Transverse colon (tissue), 4 donors: ENCODE results near the gene CARD19. TPM values are rescaled to one million over a fixed set of nuclear protein-coding genes. Genes with fewer than 3 reads are reported as not detected.
A peak's percentile ranks its signal among the peaks of the same experiment; 100 is the strongest.

Experiments used
- DNase-seq: peaks from one replicate; pipeline ENCODE4 v3.0.0-alpha.2; 2019
- H3K27ac ChIP-seq, 4 donors: fragments of 200-600 bp; sonication (generic); 2 replicates each; pipeline ENCODE4 v1.5.1; 2016 to 2018; ENCODE audit warnings: inconsistent platforms in 4 of 4
- H3K27me3 ChIP-seq: fragments of 200-600 bp; sonication (generic); 2 replicates; pipeline ENCODE4 v1.5.1; 2017; ENCODE audit warnings: inconsistent platforms
- H3K36me3 ChIP-seq, 4 donors: fragments of 200-600 bp; sonication (generic); 2 replicates each; pipeline ENCODE4 v1.5.1; 2017 to 2019; ENCODE audit warnings: inconsistent platforms in 4 of 4
- H3K4me1 ChIP-seq, 4 donors: fragments of 200-600 bp; sonication (generic); 2 replicates each; pipeline ENCODE4 v1.5.1; 2017 to 2020; ENCODE audit warnings: inconsistent platforms in 4 of 4
- H3K4me3 ChIP-seq, 4 donors: fragments of 200-600 bp; sonication (generic); 1 replicate in 1 of 4; 2 replicates in 3 of 4; pipeline versions ENCODE4 v1.5.1 to v1.6.1; 2017 to 2019; ENCODE audit warnings: inconsistent platforms in 4 of 4
- H3K9me3 ChIP-seq, 2 donors: fragments of 200-600 bp; sonication (generic); 2 replicates each; pipeline ENCODE4 v1.5.1; 2017 to 2019; ENCODE audit warnings: inconsistent platforms in 2 of 2
- EP300 ChIP-seq: sonication (generic); formaldehyde crosslinking; IDR thresholded peaks from one replicate; pipeline ENCODE4 v1.6.1; 2017; ENCODE audit warnings: antibody characterized with exemption, low read depth
- POLR2A ChIP-seq: fragments of 450-650 bp; IDR thresholded peaks from one replicate; pipeline ENCODE4 v1.6.1; 2016; ENCODE audit warnings: antibody characterized with exemption, mild to moderate bottlenecking, moderate library complexity
- POLR2AphosphoS5 ChIP-seq, 3 donors: sonication (generic); formaldehyde crosslinking; IDR thresholded peaks; one replicate each; pipeline ENCODE4 v1.6.1; 2016; ENCODE audit warnings: antibody characterized with exemption in 3 of 3
- WGBS, 2 donors: methylation state at CpG; one replicate each; pipeline ENCODE4 v1.1.5; 2018; ENCODE audit warnings: low coverage in 1 of 2; 5-methylcytosine and 5-hydroxymethylcytosine counted together
- in situ Hi-C, 4 donors: fragments of 200-750 bp; cut with MboI; loops; one replicate each; pipeline versions ENCODE4 v1.15.0 to v1.15.1; 2017; ENCODE audit warnings: low sequenced_read_pairs in 3 of 4, low pct_ligation_motif_present in 1 of 4, low pct_unique_long_range_greater_than_20kb in 1 of 4
- intact Hi-C: fragments of 100-400 bp; cut with DNase I; formaldehyde crosslinking; loops from one replicate; pipeline ENCODE4 v1.15.1; 2023; ENCODE audit warnings: low total_unique reads
- total RNA-seq, 4 donors: library from RNA; depleted of rRNA; stranded (reverse); fragments of >200 nt; gene quantifications; one replicate each; pipeline ENCODE4 v1.1.0, GENCODE V29; 2016
- TF ChIP-seq, protein P1 (sequence below), 5 experiments: fragments of 200-600 bp in 3 of 5; fragments of 450-650 bp in 2 of 5; sonication (generic) in 3 of 5; IDR thresholded peaks; 1 replicate in 2 of 5; 2 replicates in 3 of 5; pipeline ENCODE4 v1.5.1; 2016 to 2017; ENCODE audit warnings: antibody characterized with exemption in 5 of 5, inconsistent platforms in 3 of 5, mild to moderate bottlenecking in 2 of 5, moderate library complexity in 1 of 5

The CARD19 gene
- total RNA-seq, 4 donors from 2014 or later, result 16.3 to 105 (median 88.2) TPM

DNA sequence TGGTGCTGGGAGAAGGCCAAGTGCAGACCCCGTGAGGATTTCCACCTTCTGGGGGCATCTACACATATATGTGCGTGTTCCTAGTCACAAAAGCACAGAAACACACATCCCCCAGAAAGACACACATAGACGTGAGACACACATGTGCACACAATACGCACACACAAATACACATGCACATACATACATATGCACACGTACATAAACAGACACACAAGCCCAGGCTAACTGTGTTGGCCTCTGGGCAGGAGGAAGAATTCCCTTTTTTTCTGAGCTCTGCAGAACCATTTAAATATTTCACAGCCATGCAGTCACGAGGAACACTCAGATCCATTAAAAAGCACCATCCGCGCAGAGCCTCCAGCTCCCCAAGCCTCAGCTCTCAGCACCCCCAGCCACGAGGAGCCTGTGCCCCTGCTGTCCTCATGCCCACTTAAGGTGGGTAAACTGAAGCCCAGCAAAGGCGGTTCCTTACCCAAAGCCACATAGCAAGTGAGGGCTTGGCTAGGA is 32.8 kb downstream of the CARD19 start:
- TF ChIP-seq, protein P1, sequence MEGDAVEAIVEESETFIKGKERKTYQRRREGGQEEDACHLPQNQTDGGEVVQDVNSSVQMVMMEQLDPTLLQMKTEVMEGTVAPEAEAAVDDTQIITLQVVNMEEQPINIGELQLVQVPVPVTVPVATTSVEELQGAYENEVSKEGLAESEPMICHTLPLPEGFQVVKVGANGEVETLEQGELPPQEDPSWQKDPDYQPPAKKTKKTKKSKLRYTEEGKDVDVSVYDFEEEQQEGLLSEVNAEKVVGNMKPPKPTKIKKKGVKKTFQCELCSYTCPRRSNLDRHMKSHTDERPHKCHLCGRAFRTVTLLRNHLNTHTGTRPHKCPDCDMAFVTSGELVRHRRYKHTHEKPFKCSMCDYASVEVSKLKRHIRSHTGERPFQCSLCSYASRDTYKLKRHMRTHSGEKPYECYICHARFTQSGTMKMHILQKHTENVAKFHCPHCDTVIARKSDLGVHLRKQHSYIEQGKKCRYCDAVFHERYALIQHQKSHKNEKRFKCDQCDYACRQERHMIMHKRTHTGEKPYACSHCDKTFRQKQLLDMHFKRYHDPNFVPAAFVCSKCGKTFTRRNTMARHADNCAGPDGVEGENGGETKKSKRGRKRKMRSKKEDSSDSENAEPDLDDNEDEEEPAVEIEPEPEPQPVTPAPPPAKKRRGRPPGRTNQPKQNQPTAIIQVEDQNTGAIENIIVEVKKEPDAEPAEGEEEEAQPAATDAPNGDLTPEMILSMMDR (IDR thresholded peaks at IDR 0.05), result no peak
- TF ChIP-seq POLR2A, result no peak
- TF ChIP-seq POLR2AphosphoS5 (IDR thresholded peaks at IDR 0.05), result no peak
- no peak for TF ChIP-seq EP300
- WGBS, 2 donors, result 90 to 100% methylated on average over 2 to 10 of the region's 10 CpGs
- in situ Hi-C loops, result no loop called here

DNA sequence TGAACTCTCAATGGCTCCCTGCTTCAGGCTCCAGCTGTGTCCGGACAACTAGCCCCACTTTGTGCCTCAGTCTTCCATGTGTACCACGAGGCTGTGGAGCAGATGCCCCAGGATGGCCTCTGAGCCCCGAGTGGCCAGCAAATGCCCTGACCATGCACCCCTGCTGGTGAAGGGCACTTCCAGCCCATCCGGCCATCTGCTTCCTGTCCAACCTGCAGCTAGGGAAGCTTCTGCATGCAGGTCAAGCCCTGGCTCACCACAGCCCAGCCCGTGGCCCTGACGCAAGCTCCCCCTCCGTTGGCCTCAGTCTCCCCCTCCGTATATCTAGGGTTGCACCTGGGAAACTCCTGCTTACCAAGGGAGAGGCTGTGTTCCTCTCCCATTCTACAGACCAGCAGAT is 33.3 kb downstream of the CARD19 start:
- Histone ChIP-seq H3K27ac (peak overlapping the region; percentile 95 to 100 (median 96)), H3K4me1 (peaks cover 41 to 75% (median 62%) of the 10 kb centered on the region in 4 donors), H3K36me3 (peaks cover 0 to 4% (median 0%) of the 10 kb centered on the region in 4 donors), H3K27me3 (no peaks in the 10 kb centered on the region), H3K9me3 (no peaks in the 10 kb centered on the region), H3K4me3 (no peak overlapping the region)
- no peak for TF ChIP-seq POLR2A
- TF ChIP-seq POLR2AphosphoS5 (IDR thresholded peaks at IDR 0.05), result peak; percentile 13 to 25 (median 18)
- intact Hi-C loops, result no loop called here
- peak; percentile 20 for DNase-seq
- in situ Hi-C loops, result no loop called here
- 72% methylated on average over 8 of the region's 8 CpGs; no CpG with 5 or more reads in 1 of the 2 donors for whole genome bisulfite sequencing, 2 donors

More for the DNA sequence above, 32.8 kb downstream of the CARD19 start:
- no peak overlapping the region for H3K4me3 ChIP-seq
- H3K27ac ChIP-seq, result peak overlapping the region; percentile 95 to 100 (median 96)
- peaks cover 0 to 8% (median 0%) of the 10 kb centered on the region in 4 donors for H3K36me3 ChIP-seq
- no peaks in the 10 kb centered on the region for H3K9me3 ChIP-seq
- intact Hi-C loops, result no loop called here
- DNase-seq, result peak; percentile 7
- H3K27me3 ChIP-seq, result no peaks in the 10 kb centered on the region
- H3K4me1 ChIP-seq, result peaks cover 41 to 75% (median 61%) of the 10 kb centered on the region in 4 donors

DNA sequence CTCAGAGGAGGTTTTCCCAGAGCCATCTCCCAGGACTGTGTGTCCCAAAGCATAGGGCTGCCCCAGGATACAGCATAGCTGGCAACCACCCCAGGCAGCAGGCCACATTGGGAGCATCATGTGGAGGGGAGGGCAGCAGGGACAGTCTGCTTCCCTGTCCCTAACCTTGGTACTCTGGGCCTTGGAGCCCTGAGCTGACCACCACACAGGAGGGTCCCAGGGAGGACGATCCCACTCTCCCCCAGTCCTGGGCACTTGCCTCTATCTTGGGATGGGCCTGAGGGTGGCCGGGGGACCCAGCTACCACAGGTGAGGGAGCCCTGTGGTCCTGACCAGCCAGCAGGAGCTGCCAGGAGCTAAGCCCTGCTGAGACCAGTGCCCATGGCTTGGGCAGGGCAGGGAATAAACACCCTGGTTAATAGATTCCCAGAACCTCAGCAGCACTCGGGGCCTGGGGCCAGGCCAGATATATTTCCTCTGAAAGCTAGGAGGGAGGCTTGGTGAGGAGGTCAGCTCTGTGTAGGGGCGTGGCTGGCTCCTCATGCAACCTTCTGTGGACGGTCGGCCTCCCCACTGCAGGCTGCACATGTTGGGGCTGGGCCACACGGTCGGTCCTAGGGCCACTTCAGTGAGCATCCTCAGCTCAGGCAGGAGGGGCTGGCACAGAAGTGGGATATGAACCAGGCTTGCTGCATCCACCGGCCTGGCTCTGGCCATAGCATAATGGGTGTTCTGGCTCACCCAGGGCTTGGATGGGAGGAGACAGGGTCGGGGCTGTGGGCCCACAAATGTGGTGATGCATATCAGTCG is 33.9 kb downstream of the CARD19 start:
- peaks cover 44 to 80% (median 67%) of the 10 kb centered on the region in 4 donors for H3K4me1 ChIP-seq
- H3K9me3 ChIP-seq, result no peaks in the 10 kb centered on the region
- no peak overlapping the region for H3K4me3 ChIP-seq
- TF ChIP-seq POLR2AphosphoS5 (IDR thresholded peaks at IDR 0.05) (peak in 1 of 3 donors; percentile 3), EP300 (no peak)
- 78% methylated on average over 9 of the region's 11 CpGs; no CpG with 5 or more reads in 1 of the 2 donors for WGBS, 2 donors
- peak overlapping the region; percentile 95 to 100 (median 96) for H3K27ac ChIP-seq
- no peaks in the 10 kb centered on the region for H3K36me3 ChIP-seq
- no peaks in the 10 kb centered on the region for H3K27me3 ChIP-seq
- peak; percentile 12 for DNase-seq
- intact Hi-C loops, result no loop called here
- in situ Hi-C loops, result no loop called here

DNA sequence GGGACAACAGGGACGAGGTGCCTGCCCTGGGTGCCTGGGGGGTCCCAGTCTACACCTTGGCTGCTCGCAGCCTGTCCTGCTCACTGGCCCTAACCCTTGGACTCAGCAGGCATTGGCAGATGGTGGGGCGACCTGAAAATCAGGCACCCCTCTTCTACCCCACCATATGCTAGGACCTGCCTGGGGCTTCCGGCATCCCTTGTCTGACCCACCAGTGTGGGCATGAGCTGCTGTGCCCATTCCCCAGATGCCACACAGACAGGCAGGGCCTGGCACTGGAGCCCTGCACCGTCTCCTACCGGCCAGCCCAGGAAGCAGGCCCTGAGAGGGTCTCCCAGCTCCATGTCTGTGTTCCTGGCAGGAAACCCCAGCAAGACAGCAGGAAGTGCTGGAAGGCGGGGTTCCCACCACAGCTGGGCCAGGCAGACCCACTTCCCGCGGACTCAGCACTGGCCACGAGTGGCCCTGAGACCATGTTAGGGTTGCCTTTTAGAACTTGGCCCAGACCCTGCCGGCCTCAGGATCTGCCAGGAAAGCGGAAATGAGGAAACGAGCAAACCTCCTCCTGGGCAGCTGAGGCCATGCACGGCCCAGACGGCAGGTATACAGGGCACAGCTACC is 35.0 kb downstream of the CARD19 start:
- Histone ChIP-seq H3K9me3 (no peaks in the 10 kb centered on the region), H3K27ac (peak overlapping the region; percentile 95 to 100 (median 96)), H3K4me1 (peaks cover 51 to 87% (median 76%) of the 10 kb centered on the region in 4 donors), H3K36me3 (no peaks in the 10 kb centered on the region), H3K27me3 (no peaks in the 10 kb centered on the region), H3K4me3 (no peak overlapping the region)
- in situ Hi-C loops, result no loop called here
- intact Hi-C loops, result no loop called here
- 80% methylated on average over 14 of the region's 15 CpGs; no CpG with 5 or more reads in 1 of the 2 donors for WGBS, 2 donors
- DNase-seq, result peak; percentile 44
- peak in 2 of 3 donors; percentile 8 to 33 for TF ChIP-seq POLR2AphosphoS5 (IDR thresholded peaks at IDR 0.05)
- no peak for TF ChIP-seq POLR2A

DNA sequence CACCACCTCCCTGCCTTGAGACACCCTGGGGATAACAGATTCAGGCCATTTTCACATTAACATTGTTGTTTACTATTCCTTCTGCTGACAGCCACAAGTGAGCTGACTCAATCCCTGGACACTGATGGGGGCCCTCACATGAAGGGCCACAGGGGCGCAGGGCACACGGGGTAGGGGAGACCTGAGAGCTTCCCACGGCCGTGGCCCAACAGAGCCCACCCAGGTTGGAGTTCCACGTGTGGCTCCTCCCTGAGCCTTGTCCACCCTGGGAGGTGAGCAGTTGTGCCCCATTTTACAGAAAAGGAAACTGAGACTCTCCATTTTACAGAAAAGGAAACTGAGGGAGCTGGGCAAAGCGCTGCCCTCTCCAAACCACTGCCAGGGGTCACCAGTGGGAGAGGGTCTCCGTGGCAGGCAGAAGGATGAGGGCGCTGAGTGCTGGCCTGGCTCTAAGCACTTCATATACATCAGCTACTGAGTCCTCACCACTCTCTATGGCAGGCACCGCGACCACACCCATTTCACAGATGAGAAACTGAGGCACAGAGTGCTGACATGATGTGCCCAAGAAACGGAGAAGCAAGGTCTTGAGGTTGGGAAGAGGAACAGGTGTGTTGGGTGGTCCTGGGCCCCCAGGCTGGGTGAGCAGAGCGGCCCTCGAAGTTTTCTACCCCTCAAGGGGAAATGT is 35.7 kb downstream of the CARD19 start:
- H3K27ac ChIP-seq, result peak overlapping the region; percentile 95 to 100 (median 96)
- H3K27me3 ChIP-seq, result no peaks in the 10 kb centered on the region
- no peaks in the 10 kb centered on the region for H3K9me3 ChIP-seq
- DNase-seq, result peak; percentile 7
- peaks cover 53 to 83% (median 71%) of the 10 kb centered on the region in 4 donors for H3K4me1 ChIP-seq
- intact Hi-C loops, result no loop called here
- in situ Hi-C loops, result no loop called here
- TF ChIP-seq, protein P1 (IDR thresholded peaks at IDR 0.05), result no peak
- TF ChIP-seq EP300 (no peak), POLR2AphosphoS5 (IDR thresholded peaks at IDR 0.05) (no peak), POLR2A (no peak)
- 88% methylated on average over 13 of the region's 13 CpGs; no CpG with 5 or more reads in 1 of the 2 donors for WGBS, 2 donors
- peak overlapping the region in 2 of 4 donors; percentile 72 to 77 for H3K4me3 ChIP-seq
- no peaks in the 10 kb centered on the region for H3K36me3 ChIP-seq
